Fibroblast of the aortic adventitia (primary cell): ENCODE results near the gene PRODH. TPM values are rescaled to one million over a fixed set of nuclear protein-coding genes. Genes with fewer than 3 reads are reported as not detected.
"Not testable (repeated sequence)": the region's sequence is repeated elsewhere in the genome, so short reads cannot be mapped to it uniquely, and the experiment has no call there.

Experiments used
- DNase-seq: peaks from one replicate; pipeline ENCODE4 v3.0.0-alpha.2; 2010; ENCODE audit warnings: low read depth
- H3K4me3 ChIP-seq: 2 replicates; pipeline ENCODE4 v1.5.1; 2011; ENCODE audit warnings: low read depth, mild to moderate bottlenecking, control low read depth, low read length, moderate library complexity
- CTCF ChIP-seq: IDR thresholded peaks from 2 replicates; pipeline ENCODE4 v1.5.1; 2011; ENCODE audit warnings: mild to moderate bottlenecking, low read length, control low read depth, inconsistent platforms; ENCODE audit not compliant: insufficient read depth
- total RNA-seq: library from RNA; depleted of rRNA; stranded (reverse); fragments of >200 nt; gene quantifications from 2 replicates; pipeline ENCODE4 v1.2.3, GENCODE V29; 2012; ENCODE audit warnings: low replicate concordance

Gene PRODH
- total RNA-seq, 1 donor: not detected

DNA sequence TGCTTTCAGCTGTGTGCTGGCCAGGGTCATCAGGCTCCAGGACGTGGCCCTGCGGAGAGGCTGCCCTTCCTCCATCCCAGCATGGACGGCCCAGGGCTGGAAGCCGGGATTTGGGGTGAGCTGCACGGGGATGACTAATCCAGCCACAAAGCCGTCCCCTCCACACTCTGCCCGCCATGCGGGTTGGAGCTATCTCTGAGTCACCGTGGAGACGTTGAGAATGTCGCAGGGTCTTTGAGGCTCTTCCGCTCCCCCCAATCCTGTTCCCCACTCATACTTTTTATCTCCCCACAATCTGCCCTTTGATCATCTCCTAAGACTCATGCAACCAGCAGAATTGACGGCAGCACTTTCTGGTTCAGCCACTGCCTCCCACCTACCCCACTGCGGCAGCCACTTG, 22.6 kb upstream of the PRODH start:
- not testable (repeated sequence) for H3K4me3 ChIP-seq, DNase-seq

DNA sequence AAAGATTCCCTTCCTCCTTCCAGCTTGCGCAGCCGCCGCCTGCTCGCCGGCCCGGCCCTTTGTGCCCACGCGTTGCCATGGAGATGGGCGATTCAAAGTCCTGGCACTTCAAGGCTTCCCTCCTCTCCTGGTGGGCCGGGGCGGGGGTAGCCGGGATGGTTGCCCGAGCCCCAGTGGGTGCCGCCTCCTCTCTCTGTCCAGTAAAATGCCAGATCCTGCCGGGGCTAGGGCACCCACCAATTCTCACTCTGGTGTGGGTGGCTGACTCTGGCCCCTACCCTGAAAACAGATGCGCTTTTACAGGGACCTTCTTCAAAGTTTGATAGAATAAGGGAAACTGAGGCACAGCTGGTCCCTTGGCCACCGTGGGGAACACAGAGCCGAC, 22.2 kb upstream of the PRODH start:
- DNase-seq: not testable (repeated sequence)

GRCh38 chr22:18957621-18958320, 21.7 kb upstream of the PRODH start:
- not testable (repeated sequence) for H3K4me3 ChIP-seq, DNase-seq

More for the DNA sequence above, 22.2 kb upstream of the PRODH start:
- not testable (repeated sequence) for H3K4me3 ChIP-seq

DNA sequence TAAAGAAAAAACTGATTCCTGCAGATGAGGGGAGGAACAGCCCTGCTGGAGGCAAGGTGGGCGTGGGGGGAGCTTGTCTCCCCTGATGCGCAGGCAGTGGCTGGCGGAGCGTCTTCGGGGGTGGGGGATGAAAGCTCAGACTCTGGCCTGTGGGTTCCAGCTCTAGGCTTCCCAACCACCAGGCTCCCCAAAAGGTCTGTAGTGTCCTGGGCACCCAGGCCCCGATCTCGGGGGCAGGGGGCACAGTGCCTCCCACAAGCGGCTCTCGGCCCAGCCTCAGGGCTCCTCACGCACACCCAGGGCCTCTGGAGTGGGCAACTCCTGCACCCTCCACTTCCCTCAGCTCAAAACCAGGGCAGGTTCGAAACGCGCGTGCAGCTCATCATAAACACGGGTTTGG, 20.9 kb upstream of the PRODH start:
- not testable (repeated sequence) for H3K4me3 ChIP-seq

DNA sequence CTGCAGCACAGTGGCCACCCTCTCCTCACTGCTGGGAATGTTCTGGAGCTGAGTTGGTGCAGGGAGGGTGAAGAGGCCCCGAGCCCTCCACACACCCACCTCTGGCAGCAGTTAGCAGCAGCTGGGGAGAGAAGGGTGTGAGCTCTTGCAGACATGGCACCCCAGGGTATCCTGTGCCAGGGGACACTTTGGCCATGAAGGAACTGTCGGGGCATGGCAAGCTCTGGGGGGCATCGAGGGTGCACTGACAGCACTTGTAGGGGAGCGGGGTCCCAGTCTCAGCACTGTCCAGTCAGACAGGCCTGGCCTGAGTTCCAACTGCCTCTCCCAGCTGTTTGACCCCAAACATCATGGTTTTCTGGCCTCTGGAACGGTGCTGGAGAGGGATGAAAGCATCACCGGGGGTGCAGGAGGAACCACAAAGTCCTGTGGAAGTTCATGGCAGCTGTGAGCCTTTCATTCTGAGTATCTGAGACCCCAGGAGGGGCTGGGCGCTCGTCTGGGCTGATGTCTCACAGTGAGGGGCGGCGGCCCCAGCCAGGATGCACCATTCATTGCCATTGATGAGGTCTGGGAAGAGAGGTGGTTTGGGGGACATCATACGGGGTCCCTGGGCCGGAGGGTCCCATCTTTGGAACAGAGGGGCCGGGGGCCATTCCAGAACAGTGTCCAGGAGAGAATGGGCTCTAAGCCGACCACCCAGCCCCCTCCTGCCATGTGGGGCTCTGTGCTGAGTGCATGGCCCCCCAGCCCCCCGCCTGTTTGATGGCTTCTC, 20.2 kb upstream of the PRODH start:
- H3K4me3 ChIP-seq, DNase-seq: not testable (repeated sequence)

More for the DNA sequence above, 20.9 kb upstream of the PRODH start:
- not testable (repeated sequence) for DNase-seq

DNA sequence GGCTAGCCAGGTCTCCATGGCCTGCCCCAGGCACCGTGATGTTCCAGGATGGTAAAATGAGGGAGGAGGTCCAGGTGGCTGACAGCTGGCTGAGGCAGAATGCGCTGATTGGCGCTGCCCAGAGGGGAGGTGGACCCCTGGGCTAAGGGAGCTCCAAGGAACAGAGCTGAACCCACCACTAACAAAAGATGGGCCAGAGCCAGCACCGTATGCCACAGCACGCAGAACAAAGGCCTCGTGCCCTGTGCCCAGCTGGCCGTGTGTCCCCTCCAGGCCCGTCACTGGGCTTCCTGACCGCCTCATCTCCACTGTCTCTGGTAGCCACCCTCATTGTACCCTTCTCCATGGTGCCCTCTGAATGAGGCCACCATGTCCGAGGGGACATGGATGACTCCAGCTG, 19.6 kb upstream of the PRODH start:
- no peak for DNase-seq
- TF ChIP-seq CTCF: no peak
- H3K4me3 ChIP-seq: no peak overlapping the region

- no peak for TF ChIP-seq CTCF
- H3K4me3 ChIP-seq: no peak overlapping the region
- DNase-seq: no peak
These were observed 19.0 kb upstream of the PRODH start for GRCh38 chr22:18954990-18955571.

- TF ChIP-seq CTCF: peak; percentile 79
- DNase-seq: peak; percentile 36
- not testable (repeated sequence) for H3K4me3 ChIP-seq
These were observed 18.4 kb upstream of the PRODH start for GRCh38 chr22:18954303-18954989.

GRCh38 chr22:18953128-18953527, 17.0 kb upstream of the PRODH start:
- H3K4me3 ChIP-seq, DNase-seq: not testable (repeated sequence)

GRCh38 chr22:18952022-18952421, 15.9 kb upstream of the PRODH start:
- no peak for DNase-seq
- no peak overlapping the region for H3K4me3 ChIP-seq
- no peak for TF ChIP-seq CTCF
